B cell (primary cell): Measurements from ENCODE around the gene SURF6.
"Not testable (repeated sequence)": the region's sequence is repeated elsewhere in the genome, so short reads cannot be mapped to it uniquely, and the experiment has no call there.

ENCODE experiments used
- EZH2 ChIP-seq: IDR thresholded peaks from 2 replicates; pipeline ENCODE4 v1.6.1; 2012; ENCODE audit warnings: borderline replicate concordance, low read depth, mild to moderate bottlenecking, moderate library complexity, low read length; ENCODE audit not compliant: insufficient read depth, poor library complexity, severe bottlenecking
- TF ChIP-seq, protein P1 (sequence below): fragments of 200-600 bp; IDR thresholded peaks from one replicate; pipeline ENCODE4 v1.8.0; 2022; ENCODE audit warnings: antibody characterized with exemption, mild to moderate bottlenecking

GRCh38 chr9:133334888-133335287 is 1.1 kb downstream of the SURF6 start:
- TF ChIP-seq, protein P1, sequence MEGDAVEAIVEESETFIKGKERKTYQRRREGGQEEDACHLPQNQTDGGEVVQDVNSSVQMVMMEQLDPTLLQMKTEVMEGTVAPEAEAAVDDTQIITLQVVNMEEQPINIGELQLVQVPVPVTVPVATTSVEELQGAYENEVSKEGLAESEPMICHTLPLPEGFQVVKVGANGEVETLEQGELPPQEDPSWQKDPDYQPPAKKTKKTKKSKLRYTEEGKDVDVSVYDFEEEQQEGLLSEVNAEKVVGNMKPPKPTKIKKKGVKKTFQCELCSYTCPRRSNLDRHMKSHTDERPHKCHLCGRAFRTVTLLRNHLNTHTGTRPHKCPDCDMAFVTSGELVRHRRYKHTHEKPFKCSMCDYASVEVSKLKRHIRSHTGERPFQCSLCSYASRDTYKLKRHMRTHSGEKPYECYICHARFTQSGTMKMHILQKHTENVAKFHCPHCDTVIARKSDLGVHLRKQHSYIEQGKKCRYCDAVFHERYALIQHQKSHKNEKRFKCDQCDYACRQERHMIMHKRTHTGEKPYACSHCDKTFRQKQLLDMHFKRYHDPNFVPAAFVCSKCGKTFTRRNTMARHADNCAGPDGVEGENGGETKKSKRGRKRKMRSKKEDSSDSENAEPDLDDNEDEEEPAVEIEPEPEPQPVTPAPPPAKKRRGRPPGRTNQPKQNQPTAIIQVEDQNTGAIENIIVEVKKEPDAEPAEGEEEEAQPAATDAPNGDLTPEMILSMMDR, result not testable (repeated sequence)
- TF ChIP-seq EZH2, result not testable (repeated sequence)
